LNCaP clone FGC (cell line): ENCODE measurements around the gene KIAA0232.

Experiments
- DNase-seq: peaks from one replicate; pipeline ENCODE4 v3.0.0-alpha.2; 2011; ENCODE audit warnings: low read depth
- H3K4me3 ChIP-seq: 2 replicates; pipeline ENCODE4 v1.5.1; 2011; ENCODE audit warnings: mild to moderate bottlenecking, low read depth, low read length, control low read depth
- CTCF ChIP-seq: IDR thresholded peaks from 2 replicates; pipeline ENCODE4 v1.5.1; 2012; ENCODE audit warnings: mild to moderate bottlenecking; ENCODE audit not compliant: control insufficient read depth, insufficient read depth; ENCODE audit errors: extremely low read depth

KIAA0232 gene

GRCh38 chr4:6873792-6874461 is 91.4 kb downstream of the KIAA0232 start:
- TF ChIP-seq CTCF, result peak; percentile 97
- DNase-seq, result peak; percentile 21
- no peak overlapping the region for H3K4me3 ChIP-seq

DNA sequence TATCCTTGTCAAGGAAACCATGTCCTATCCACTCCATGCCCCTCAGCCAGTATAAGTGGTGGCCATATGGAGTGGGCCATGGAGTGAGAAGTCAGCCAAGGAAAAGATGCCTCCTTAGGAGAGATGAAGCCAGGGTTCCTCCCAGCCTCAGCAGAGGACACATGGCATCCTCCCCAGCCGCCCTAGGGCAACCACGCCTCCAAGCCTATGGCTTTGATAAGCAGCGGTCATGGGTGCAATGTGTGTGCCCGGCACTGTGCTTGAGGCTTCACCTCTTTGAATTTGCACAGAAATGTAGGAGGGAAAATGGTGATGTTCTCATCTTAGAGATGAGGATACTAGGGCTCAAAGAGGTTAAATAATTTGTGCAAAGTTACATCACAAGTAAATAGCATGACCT is 92.5 kb downstream of the KIAA0232 start:
- DNase-seq, result no peak
- no peak for TF ChIP-seq CTCF
- H3K4me3 ChIP-seq, result no peak overlapping the region

GRCh38 chr4:6875431-6875831 is 92.9 kb downstream of the KIAA0232 start:
- no peak for TF ChIP-seq CTCF
- H3K4me3 ChIP-seq, result no peak overlapping the region
- no peak for DNase-seq

GRCh38 chr4:6876440-6876839 is 93.9 kb downstream of the KIAA0232 start:
- no peak for DNase-seq
- no peak overlapping the region for H3K4me3 ChIP-seq
- TF ChIP-seq CTCF, result no peak

DNA sequence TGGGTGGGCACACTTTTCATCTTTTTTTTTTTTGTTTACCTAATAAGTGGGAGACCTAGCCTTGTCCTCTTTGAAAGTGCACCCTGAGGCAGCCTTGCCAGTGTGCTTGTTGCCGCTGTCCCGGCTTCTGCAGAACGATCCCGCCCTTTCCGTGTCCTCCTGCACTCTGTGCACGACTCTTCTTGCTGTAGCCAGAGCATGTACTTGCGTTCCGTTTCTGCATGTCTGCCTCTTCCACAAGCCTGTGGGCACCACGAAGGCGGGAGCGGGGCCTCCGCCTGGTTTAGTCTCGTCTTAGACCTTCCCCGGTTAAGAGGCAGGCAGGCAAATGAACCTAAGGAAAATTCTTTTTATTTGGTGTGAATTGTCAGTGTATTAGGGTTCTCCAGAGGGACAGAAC is 94.5 kb downstream of the KIAA0232 start:
- H3K4me3 ChIP-seq, result no peak overlapping the region
- no peak for DNase-seq
- no peak for TF ChIP-seq CTCF

DNA sequence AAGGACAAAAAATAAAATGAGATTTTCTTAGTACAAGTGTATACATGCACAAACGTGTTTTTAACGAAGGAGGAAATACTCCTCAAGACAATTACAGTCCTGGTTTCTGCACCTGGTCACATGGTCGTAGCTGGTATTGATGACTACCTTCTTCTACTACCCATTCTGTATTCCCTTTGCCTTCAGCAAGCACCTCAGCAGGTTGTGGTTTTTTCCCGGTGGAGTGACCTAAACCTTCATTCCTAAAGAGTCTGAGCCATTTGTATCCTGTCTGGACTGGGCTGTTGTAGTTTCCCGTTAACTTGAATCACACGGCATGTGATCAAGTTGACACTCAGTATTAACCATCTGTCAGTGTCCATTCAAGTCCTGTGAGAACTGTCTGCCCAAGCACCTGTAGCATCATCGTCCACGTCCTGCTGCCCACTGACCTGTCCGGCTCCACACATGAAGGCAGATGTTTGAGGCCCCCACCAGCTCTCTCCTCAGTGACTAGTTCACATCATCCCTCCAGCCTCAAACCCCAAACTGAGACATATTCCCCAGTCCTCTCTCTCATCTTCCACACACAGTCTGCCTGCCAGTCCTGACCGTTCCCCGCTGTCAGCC is 96.0 kb downstream of the KIAA0232 start:
- no peak for TF ChIP-seq CTCF
- no peak for DNase-seq
- no peak overlapping the region for H3K4me3 ChIP-seq

- no peak for TF ChIP-seq CTCF
- DNase-seq, result no peak
- H3K4me3 ChIP-seq, result no peak overlapping the region
These were observed 98.2 kb downstream of the KIAA0232 start for GRCh38 chr4:6880691-6881090.
